PC-9 (cell line): ENCODE data around the gene C6orf141. TPM values are rescaled to one million over a fixed set of nuclear protein-coding genes. Genes with fewer than 3 reads are reported as not detected.

Experiments used
- BruUV-seq: library from RNA; stranded (reverse); fragments of 400-500 nt; replicated peaks from 2 replicates; lab custom pipeline; 2021; lab: Mats Ljungman, UMichigan
- CTCF ChIA-PET: fragments of 300-600 bp; sonication (Branson Sonifier 250); formaldehyde crosslinking; loops from one replicate; lab custom pipeline; 2022; ENCODE audit warnings: antibody characterized with exemption; lab: Charles Lee
- POLR2A ChIA-PET: fragments of 300-600 bp; sonication (Branson Sonifier 250); formaldehyde crosslinking; loops from one replicate; lab custom pipeline; 2022; ENCODE audit warnings: antibody characterized with exemption; ENCODE audit not compliant: unreplicated experiment; lab: Charles Lee
- DNase-seq, 2 experiments: peaks; one replicate each; pipeline versions ENCODE4 v3.0.0 to v3.0.0-alpha.2; 2015 to 2022; ENCODE audit warnings: mixed read lengths in 1 of 2
- H2AFZ ChIP-seq: fragments of 200-600 bp; sonication (generic); 2 replicates; pipeline ENCODE4 v1.8.1; 2017; ENCODE audit warnings: antibody characterized with exemption
- H3F3A ChIP-seq: fragments of 200-600 bp; sonication (generic); 2 replicates; pipeline ENCODE4 v1.8.1; 2017; ENCODE audit warnings: antibody characterized with exemption, mild to moderate bottlenecking, low read depth; ENCODE audit not compliant: insufficient read depth
- H3K27ac ChIP-seq: fragments of 200-600 bp; sonication (generic); 2 replicates; pipeline ENCODE4 v1.6.1; 2016; ENCODE audit warnings: mixed run types
- H3K27me3 ChIP-seq: fragments of 200-600 bp; sonication (generic); 2 replicates; pipeline ENCODE4 v1.6.1; 2016; ENCODE audit warnings: low read depth, mixed run types; ENCODE audit not compliant: insufficient read depth
- H3K36me3 ChIP-seq: fragments of 200-600 bp; sonication (generic); 2 replicates; pipeline ENCODE4 v1.6.1; 2016; ENCODE audit warnings: low read depth, mixed run types
- H3K4me1 ChIP-seq: fragments of 200-600 bp; sonication (generic); replicated peaks from 2 replicates; pipeline ENCODE4 v1.6.1; 2016; ENCODE audit warnings: mixed run types; ENCODE audit not compliant: insufficient read depth
- H3K4me2 ChIP-seq: fragments of 200-600 bp; sonication (generic); 2 replicates; pipeline ENCODE4 v1.6.1; 2017; ENCODE audit warnings: mixed run types
- H3K4me3 ChIP-seq: fragments of 200-600 bp; sonication (generic); 2 replicates; pipeline ENCODE4 v1.6.1; 2016; ENCODE audit warnings: mixed run types
- H3K79me2 ChIP-seq: fragments of 200-600 bp; sonication (generic); 2 replicates; pipeline ENCODE4 v1.6.1; 2017; ENCODE audit warnings: low read depth, mixed run types
- H3K9me2 ChIP-seq: fragments of 200-600 bp; sonication (generic); 2 replicates; pipeline ENCODE4 v1.8.1; 2017; ENCODE audit warnings: mild to moderate bottlenecking; ENCODE audit not compliant: insufficient read depth
- H3K9me3 ChIP-seq: fragments of 200-600 bp; sonication (generic); 2 replicates; pipeline ENCODE4 v1.8.1; 2016; ENCODE audit warnings: low read depth; ENCODE audit not compliant: insufficient read depth
- H4K20me1 ChIP-seq: fragments of 200-600 bp; sonication (generic); 2 replicates; pipeline ENCODE4 v1.8.1; 2017; ENCODE audit not compliant: insufficient read depth
- CTCF ChIP-seq: fragments of 200-600 bp; sonication (generic); conservative IDR thresholded peaks from 2 replicates; pipeline ENCODE4 v1.6.1; 2017; ENCODE audit warnings: mixed run types, antibody characterized with exemption, mild to moderate bottlenecking, moderate library complexity
- EZH2 ChIP-seq: fragments of 200-600 bp; sonication (generic); IDR thresholded peaks from 2 replicates; pipeline ENCODE4 v1.8.0; 2017; ENCODE audit warnings: antibody characterized with exemption, low read depth
- intact Hi-C: fragments of 100-400 bp; cut with micrococcal nuclease; formaldehyde crosslinking; loops from one replicate; pipeline ENCODE4 v1.10.0; 2022; ENCODE audit not compliant: unreplicated experiment
- total RNA-seq: library from RNA; stranded (reverse); gene quantifications from 2 replicates; pipeline ENCODE4 v1.2.3, GENCODE V29; 2021

Gene C6orf141
- total RNA-seq, 1 experiment from 2014 or later: 21.9 TPM

- TF ChIP-seq EZH2 (no peak), CTCF (no peak)
- Histone ChIP-seq H3K4me3 (no peak overlapping the region), H3K27ac (no peak overlapping the region), H3K27me3 (no peaks in the 10 kb centered on the region), H3K9me2 (no peaks in the 10 kb centered on the region), H2AFZ (no peak overlapping the region), H3K9me3 (peaks cover 4% of the 10 kb centered on the region; the same call in 1 of the 2 replicates), H3F3A (no peaks in the 10 kb centered on the region), H3K4me1 (peaks cover 13% of the 10 kb centered on the region), H3K4me2 (no peak overlapping the region), H3K79me2 (no peaks in the 10 kb centered on the region), H4K20me1 (no peaks in the 10 kb centered on the region), H3K36me3 (no peaks in the 10 kb centered on the region)
- intact Hi-C loops: no loop called here
- ChIA-PET CTCF (no interaction called here), POLR2A (no interaction called here)
- no TSS peak for BruUV-seq
- DNase-seq: no peak
Measured at GRCh38 chr6:49563006-49563886, 12.8 kb downstream of the C6orf141 start.

GRCh38 chr6:49564552-49564951 lies 14.1 kb downstream of the C6orf141 start:
- no peak overlapping the region for H3K27ac ChIP-seq
- ChIA-PET POLR2A (no interaction called here), CTCF (no interaction called here)
- H3K79me2 ChIP-seq: no peaks in the 10 kb centered on the region
- peaks cover 10% of the 10 kb centered on the region for H3K4me1 ChIP-seq
- no peak overlapping the region for H3K4me3 ChIP-seq
- H2AFZ ChIP-seq: no peak overlapping the region
- no peaks in the 10 kb centered on the region for H3K36me3 ChIP-seq
- H4K20me1 ChIP-seq: no peaks in the 10 kb centered on the region
- H3K27me3 ChIP-seq: no peaks in the 10 kb centered on the region
- no peaks in the 10 kb centered on the region for H3F3A ChIP-seq
- BruUV-seq: no TSS peak
- peaks cover 4% of the 10 kb centered on the region; the same call in 1 of the 2 replicates for H3K9me3 ChIP-seq
- H3K9me2 ChIP-seq: no peaks in the 10 kb centered on the region
- no peak for DNase-seq
- intact Hi-C loops: no loop called here
- H3K4me2 ChIP-seq: no peak overlapping the region
- TF ChIP-seq EZH2 (no peak), CTCF (no peak)

- CTCF ChIA-PET: no interaction called here
- no peak overlapping the region for H3K4me2 ChIP-seq
- intact Hi-C loops: no loop called here
- H3K27me3 ChIP-seq: no peaks in the 10 kb centered on the region
- no peak overlapping the region for H3K27ac ChIP-seq
- H3K9me3 ChIP-seq: peaks cover 4% of the 10 kb centered on the region; the same call in 1 of the 2 replicates
- no peak overlapping the region for H2AFZ ChIP-seq
- no TSS peak for BruUV-seq
- no peaks in the 10 kb centered on the region for H3F3A ChIP-seq
- peaks cover 11% of the 10 kb centered on the region for H3K4me1 ChIP-seq
- POLR2A ChIA-PET: no interaction called here
- no peak for DNase-seq
- no peaks in the 10 kb centered on the region for H3K9me2 ChIP-seq
- no peak overlapping the region for H3K4me3 ChIP-seq
- no peak for TF ChIP-seq CTCF
- TF ChIP-seq EZH2: no peak
- H3K79me2 ChIP-seq: no peaks in the 10 kb centered on the region
- H3K36me3 ChIP-seq: no peaks in the 10 kb centered on the region
- H4K20me1 ChIP-seq: no peaks in the 10 kb centered on the region
Measured at GRCh38 chr6:49565261-49565660, 14.8 kb downstream of the C6orf141 start.
